ENCODE results near the gene FKBP8. TPM values are rescaled to one million over a fixed set of nuclear protein-coding genes. Genes with fewer than 3 reads are reported as not detected.

Gene FKBP8
- total and polyA plus RNA-seq, 4 donors, result 115 to 364 (median 275) TPM

GRCh38 chr19:18499055-18499775 is 44.2 kb downstream of the FKBP8 start:
- Histone ChIP-seq H3K9me3 (ENCODE audit: control insufficient read depth, insufficient read depth, low read length) (no peaks in the 10 kb centered on the region), H3K27me3 (ENCODE audit: control insufficient read depth, insufficient read depth, low read length) (no peaks in the 10 kb centered on the region), H3K27ac (ENCODE audit: low read depth, low read length) (peak overlapping the region; percentile 81), H3K4me1 (ENCODE audit: control insufficient read depth, insufficient read depth, low read length) (peaks cover 80% of the 10 kb centered on the region), H3K4me3 (ENCODE audit: low read depth, low read length) (no peak overlapping the region), H3K36me3 (ENCODE audit: control insufficient read depth, insufficient read depth, low read length) (peaks cover 22% of the 10 kb centered on the region)
- WGBS (ENCODE audit: insufficient coverage), result 66% methylated on average over 3 of the region's 7 CpGs
- DNase-seq (ENCODE audit: low read depth in 4 of 6, low spot score in 6 of 6), result no peak

- Histone ChIP-seq H3K4me1 (ENCODE audit: control insufficient read depth, insufficient read depth, low read length) (peaks cover 64% of the 10 kb centered on the region), H3K27ac (ENCODE audit: low read depth, low read length) (no peak overlapping the region), H3K27me3 (ENCODE audit: control insufficient read depth, insufficient read depth, low read length) (no peaks in the 10 kb centered on the region), H3K36me3 (ENCODE audit: control insufficient read depth, insufficient read depth, low read length) (peaks cover 16% of the 10 kb centered on the region), H3K4me3 (ENCODE audit: low read depth, low read length) (no peak overlapping the region), H3K9me3 (ENCODE audit: control insufficient read depth, insufficient read depth, low read length) (no peaks in the 10 kb centered on the region)
- DNase-seq (ENCODE audit: low read depth in 4 of 6, low spot score in 6 of 6), result no peak
- WGBS (ENCODE audit: insufficient coverage), result 78% methylated on average over 4 of the region's 4 CpGs
Observed at GRCh38 chr19:18496980-18497256, 46.5 kb downstream of the FKBP8 start.

GRCh38 chr19:18496167-18496979 is 47.0 kb downstream of the FKBP8 start:
- no peaks in the 10 kb centered on the region for H3K27me3 ChIP-seq (ENCODE audit: control insufficient read depth, insufficient read depth, low read length)
- peaks cover 11% of the 10 kb centered on the region for H3K36me3 ChIP-seq (ENCODE audit: control insufficient read depth, insufficient read depth, low read length)
- H3K9me3 ChIP-seq (ENCODE audit: control insufficient read depth, insufficient read depth, low read length), result no peaks in the 10 kb centered on the region
- H3K4me3 ChIP-seq (ENCODE audit: low read depth, low read length), result no peak overlapping the region
- H3K27ac ChIP-seq (ENCODE audit: low read depth, low read length), result no peak overlapping the region
- peaks cover 60% of the 10 kb centered on the region for H3K4me1 ChIP-seq (ENCODE audit: control insufficient read depth, insufficient read depth, low read length)
- no peak for DNase-seq (ENCODE audit: low read depth in 4 of 6, low spot score in 6 of 6)
- 83% methylated on average over 8 of the region's 11 CpGs for WGBS (ENCODE audit: insufficient coverage)

- Histone ChIP-seq H3K36me3 (ENCODE audit: control insufficient read depth, insufficient read depth, low read length) (peaks cover 9% of the 10 kb centered on the region), H3K9me3 (ENCODE audit: control insufficient read depth, insufficient read depth, low read length) (no peaks in the 10 kb centered on the region), H3K27me3 (ENCODE audit: control insufficient read depth, insufficient read depth, low read length) (no peaks in the 10 kb centered on the region), H3K27ac (ENCODE audit: low read depth, low read length) (no peak overlapping the region), H3K4me1 (ENCODE audit: control insufficient read depth, insufficient read depth, low read length) (peaks cover 50% of the 10 kb centered on the region), H3K4me3 (ENCODE audit: low read depth, low read length) (no peak overlapping the region)
- WGBS (ENCODE audit: insufficient coverage), result 58% methylated on average over 12 of the region's 14 CpGs
- no peak for DNase-seq (ENCODE audit: low read depth in 4 of 6, low spot score in 6 of 6)
Observed at GRCh38 chr19:18495204-18495911, 48.0 kb downstream of the FKBP8 start.

GRCh38 chr19:18494267-18494607 is 49.1 kb downstream of the FKBP8 start:
- H3K4me3 ChIP-seq (ENCODE audit: low read depth, low read length), result no peak overlapping the region
- H3K27ac ChIP-seq (ENCODE audit: low read depth, low read length), result no peak overlapping the region
- H3K27me3 ChIP-seq (ENCODE audit: control insufficient read depth, insufficient read depth, low read length), result no peaks in the 10 kb centered on the region
- 50% methylated on average over 3 of the region's 7 CpGs for WGBS (ENCODE audit: insufficient coverage)
- no peak for DNase-seq (ENCODE audit: low read depth in 4 of 6, low spot score in 6 of 6)
- peaks cover 15% of the 10 kb centered on the region for H3K36me3 ChIP-seq (ENCODE audit: control insufficient read depth, insufficient read depth, low read length)
- H3K4me1 ChIP-seq (ENCODE audit: control insufficient read depth, insufficient read depth, low read length), result peaks cover 45% of the 10 kb centered on the region
- no peaks in the 10 kb centered on the region for H3K9me3 ChIP-seq (ENCODE audit: control insufficient read depth, insufficient read depth, low read length)

- no peak for DNase-seq (ENCODE audit: low read depth in 4 of 6, low spot score in 6 of 6)
- 76% methylated on average over 10 of the region's 13 CpGs for WGBS (ENCODE audit: insufficient coverage)
- Histone ChIP-seq H3K27me3 (ENCODE audit: control insufficient read depth, insufficient read depth, low read length) (no peaks in the 10 kb centered on the region), H3K9me3 (ENCODE audit: control insufficient read depth, insufficient read depth, low read length) (no peaks in the 10 kb centered on the region), H3K36me3 (ENCODE audit: control insufficient read depth, insufficient read depth, low read length) (peaks cover 15% of the 10 kb centered on the region), H3K4me3 (ENCODE audit: low read depth, low read length) (no peak overlapping the region), H3K27ac (ENCODE audit: low read depth, low read length) (no peak overlapping the region), H3K4me1 (ENCODE audit: control insufficient read depth, insufficient read depth, low read length) (peaks cover 45% of the 10 kb centered on the region)
Observed at GRCh38 chr19:18493440-18494266, 49.7 kb downstream of the FKBP8 start.

- no peak overlapping the region for H3K27ac ChIP-seq (ENCODE audit: low read depth, low read length)
- no peak overlapping the region for H3K4me3 ChIP-seq (ENCODE audit: low read depth, low read length)
- H3K9me3 ChIP-seq (ENCODE audit: control insufficient read depth, insufficient read depth, low read length), result no peaks in the 10 kb centered on the region
- 65% methylated on average over 10 of the region's 15 CpGs for WGBS (ENCODE audit: insufficient coverage)
- peaks cover 49% of the 10 kb centered on the region for H3K4me1 ChIP-seq (ENCODE audit: control insufficient read depth, insufficient read depth, low read length)
- peaks cover 15% of the 10 kb centered on the region for H3K36me3 ChIP-seq (ENCODE audit: control insufficient read depth, insufficient read depth, low read length)
- peak in 1 of 6 donors; percentile 50 for DNase-seq (ENCODE audit: low read depth in 4 of 6, low spot score in 6 of 6)
- H3K27me3 ChIP-seq (ENCODE audit: control insufficient read depth, insufficient read depth, low read length), result no peaks in the 10 kb centered on the region
Observed at GRCh38 chr19:18491995-18492953, 51.1 kb downstream of the FKBP8 start.

GRCh38 chr19:18490728-18491127 is 52.6 kb downstream of the FKBP8 start:
- no peak overlapping the region for H3K4me3 ChIP-seq (ENCODE audit: low read depth, low read length)
- 88% methylated on average over 5 of the region's 6 CpGs for WGBS (ENCODE audit: insufficient coverage)
- no peak for DNase-seq (ENCODE audit: low read depth in 4 of 6, low spot score in 6 of 6)

More at GRCh38 chr19:18490728-18491127, 52.6 kb downstream of the FKBP8 start:
- Histone ChIP-seq H3K27me3 (ENCODE audit: control insufficient read depth, insufficient read depth, low read length) (no peaks in the 10 kb centered on the region), H3K4me1 (ENCODE audit: control insufficient read depth, insufficient read depth, low read length) (peaks cover 60% of the 10 kb centered on the region), H3K27ac (ENCODE audit: low read depth, low read length) (no peak overlapping the region), H3K9me3 (ENCODE audit: control insufficient read depth, insufficient read depth, low read length) (no peaks in the 10 kb centered on the region), H3K36me3 (ENCODE audit: control insufficient read depth, insufficient read depth, low read length) (peaks cover 15% of the 10 kb centered on the region)
